NK-92 treated with Interleukin-12 subunit alpha and Interleukin-12 subunit beta, amount 100 ng/mL, for 24 hours (cell line): ENCODE results near the gene UNKL.

ENCODE experiments used
- DNase-seq: peaks from one replicate; lab custom pipeline; 2025; lab: John Stamatoyannopoulos, UW

Gene UNKL

GRCh38 chr16:1414532-1415260 lies at the start of gene UNKL:
Gene UNKL, minus strand, starts transcription at chr16:1414704. Its CDS starts 13 bp downstream, at chr16:1414691.
- peak; percentile 69 for DNase-seq

GRCh38 chr16:1461146-1461545 lies 46.6 kb upstream of the UNKL start:
- no peak for DNase-seq

- no peak for DNase-seq
Observed at GRCh38 chr16:1460602-1461138, 46.2 kb upstream of the UNKL start.

- no peak for DNase-seq
Observed at GRCh38 chr16:1459967-1460366, 45.5 kb upstream of the UNKL start.

GRCh38 chr16:1458977-1459341 lies 44.5 kb upstream of the UNKL start:
- DNase-seq, result no peak

- DNase-seq, result no peak
Observed at GRCh38 chr16:1458336-1458976, 44.0 kb upstream of the UNKL start.

- no peak for DNase-seq
Observed at GRCh38 chr16:1457489-1458245, 43.2 kb upstream of the UNKL start.

GRCh38 chr16:1456951-1457350 lies 42.4 kb upstream of the UNKL start:
- no peak for DNase-seq

GRCh38 chr16:1455190-1456171 lies 41.0 kb upstream of the UNKL start:
- DNase-seq, result no peak

GRCh38 chr16:1454561-1454960 lies 40.1 kb upstream of the UNKL start:
- no peak for DNase-seq

GRCh38 chr16:1453316-1453715 lies 38.8 kb upstream of the UNKL start:
- no peak for DNase-seq

- no peak for DNase-seq
Observed at GRCh38 chr16:1452530-1452929, 38.0 kb upstream of the UNKL start.

- no peak for DNase-seq
Observed at GRCh38 chr16:1451702-1452392, 37.3 kb upstream of the UNKL start.

GRCh38 chr16:1450841-1451240 lies 36.3 kb upstream of the UNKL start:
- no peak for DNase-seq

GRCh38 chr16:1450218-1450617 lies 35.7 kb upstream of the UNKL start:
- DNase-seq, result no peak

GRCh38 chr16:1449201-1449788 lies 34.8 kb upstream of the UNKL start:
- no peak for DNase-seq

- DNase-seq, result no peak
Observed at GRCh38 chr16:1448536-1449116, 34.1 kb upstream of the UNKL start.

GRCh38 chr16:1447965-1448364 lies 33.5 kb upstream of the UNKL start:
- DNase-seq, result no peak

GRCh38 chr16:1446296-1447080 lies 32.0 kb upstream of the UNKL start:
- DNase-seq, result no peak
